Loucy (cell line): ENCODE data around the gene DCK.
"Not testable (repeated sequence)": the region's sequence is repeated elsewhere in the genome, so short reads cannot be mapped to it uniquely, and the experiment has no call there.

ENCODE experiments used
- H2AFZ ChIP-seq: fragments of 200-600 bp; sonication (generic); 2 replicates; pipeline ENCODE4 v1.6.0; 2016; ENCODE audit warnings: antibody characterized with exemption, mild to moderate bottlenecking, low read length, moderate library complexity
- H3F3A ChIP-seq: fragments of 200-600 bp; 2 replicates; pipeline ENCODE4 v1.6.0; 2016; ENCODE audit warnings: antibody characterized with exemption, low read depth, mild to moderate bottlenecking
- H3K27me3 ChIP-seq: fragments of 200-600 bp; sonication (generic); 2 replicates; pipeline ENCODE4 v1.6.1; 2014; ENCODE audit warnings: low read length, mild to moderate bottlenecking; ENCODE audit not compliant: insufficient read depth, poor library complexity, severe bottlenecking
- H3K36me3 ChIP-seq: fragments of 200-600 bp; sonication (generic); 2 replicates; pipeline ENCODE4 v1.6.1; 2016; ENCODE audit warnings: low read length; ENCODE audit not compliant: insufficient read depth
- H3K4me1 ChIP-seq: fragments of 200-600 bp; sonication (generic); 2 replicates; pipeline ENCODE4 v1.5.1; 2014; ENCODE audit warnings: low read length, mild to moderate bottlenecking; ENCODE audit not compliant: insufficient read depth, poor library complexity, severe bottlenecking
- H3K4me2 ChIP-seq: fragments of 200-600 bp; sonication (generic); 2 replicates; pipeline ENCODE4 v1.6.0; 2014; ENCODE audit warnings: antibody characterized with exemption, low read length, low read depth, mild to moderate bottlenecking; ENCODE audit not compliant: poor library complexity, severe bottlenecking
- H3K4me3 ChIP-seq: fragments of 200-600 bp; sonication (generic); 2 replicates; pipeline ENCODE4 v1.5.1; 2014; ENCODE audit warnings: low read length, mild to moderate bottlenecking, mixed read lengths; ENCODE audit not compliant: poor library complexity, severe bottlenecking
- H3K79me2 ChIP-seq: fragments of 200-600 bp; sonication (generic); 2 replicates; pipeline ENCODE4 v1.6.1; 2014; ENCODE audit warnings: low read length; ENCODE audit not compliant: insufficient read depth
- H3K9ac ChIP-seq: fragments of 200-600 bp; sonication (generic); 2 replicates; pipeline ENCODE4 v1.6.0; 2014; ENCODE audit warnings: mild to moderate bottlenecking, low read depth, low read length, moderate library complexity; ENCODE audit not compliant: poor library complexity, severe bottlenecking
- H3K9me2 ChIP-seq: fragments of 200-600 bp; sonication (generic); replicated peaks from 2 replicates; pipeline ENCODE4 v1.6.1; 2016; ENCODE audit warnings: low read depth, low read length, mixed read lengths
- H3K9me3 ChIP-seq: fragments of 200-600 bp; sonication (generic); 2 replicates; pipeline ENCODE4 v1.6.1; 2014; ENCODE audit warnings: mild to moderate bottlenecking, antibody characterized with exemption, low read length, low read depth; ENCODE audit not compliant: insufficient read depth
- H4K20me1 ChIP-seq: fragments of 200-600 bp; sonication (generic); 2 replicates; pipeline ENCODE4 v1.6.0; 2014; ENCODE audit warnings: antibody characterized with exemption, low read length, mild to moderate bottlenecking; ENCODE audit not compliant: insufficient read depth, poor library complexity, severe bottlenecking
- CTCF ChIP-seq: fragments of 200-600 bp; sonication (generic); conservative IDR thresholded peaks from 2 replicates; pipeline ENCODE4 v1.5.1; 2014; ENCODE audit warnings: mild to moderate bottlenecking, antibody characterized with exemption, low read length
- EZH2phosphoT487 ChIP-seq: fragments of 200-600 bp; IDR thresholded peaks from 2 replicates; pipeline ENCODE4 v1.6.1; 2018; ENCODE audit warnings: antibody characterized with exemption, mild to moderate bottlenecking, moderate library complexity, borderline replicate concordance

The DCK gene

GRCh38 chr4:71011451-71011850, 18.0 kb downstream of the DCK start:
- no peak for TF ChIP-seq EZH2phosphoT487
- no peak for TF ChIP-seq CTCF
- no peaks in the 10 kb centered on the region for H3K9me2 ChIP-seq
- no peaks in the 10 kb centered on the region for H3K9me3 ChIP-seq
- H3K4me3 ChIP-seq = no peak overlapping the region
- no peak overlapping the region for H3K9ac ChIP-seq
- H3K4me1 ChIP-seq = peaks cover 9% of the 10 kb centered on the region
- H3K27me3 ChIP-seq = no peaks in the 10 kb centered on the region
- peaks cover 44% of the 10 kb centered on the region for H4K20me1 ChIP-seq
- H3K36me3 ChIP-seq = peaks cover 29% of the 10 kb centered on the region; the same call in 1 of the 2 replicates
- H3F3A ChIP-seq = no peaks in the 10 kb centered on the region
- H2AFZ ChIP-seq = no peak overlapping the region
- H3K4me2 ChIP-seq = no peak overlapping the region
- H3K79me2 ChIP-seq = peaks cover 63% of the 10 kb centered on the region

GRCh38 chr4:71017391-71017790, 23.9 kb downstream of the DCK start:
- peaks cover 49% of the 10 kb centered on the region for H3K79me2 ChIP-seq
- not testable (repeated sequence) for H3K4me1 ChIP-seq, H3K9me2 ChIP-seq, H3K9me3 ChIP-seq, H3K27me3 ChIP-seq, H2AFZ ChIP-seq, H3K4me2 ChIP-seq, H3F3A ChIP-seq, H3K9ac ChIP-seq, H3K4me3 ChIP-seq
- peaks cover 12% of the 10 kb centered on the region; the same call in 1 of the 2 replicates for H3K36me3 ChIP-seq
- H4K20me1 ChIP-seq = peaks cover 24% of the 10 kb centered on the region

GRCh38 chr4:71020611-71021010, 27.2 kb downstream of the DCK start:
- H3K9ac ChIP-seq = no peak overlapping the region
- H3K27me3 ChIP-seq = no peaks in the 10 kb centered on the region
- H3K4me3 ChIP-seq = no peak overlapping the region
- H3K36me3 ChIP-seq = peaks cover 30% of the 10 kb centered on the region; the same call in 1 of the 2 replicates
- no peak overlapping the region for H2AFZ ChIP-seq
- no peaks in the 10 kb centered on the region for H3K9me3 ChIP-seq
- H3K4me1 ChIP-seq = no peaks in the 10 kb centered on the region
- H3K4me2 ChIP-seq = no peak overlapping the region
- no peaks in the 10 kb centered on the region for H3K9me2 ChIP-seq
- H3F3A ChIP-seq = no peaks in the 10 kb centered on the region
- peaks cover 53% of the 10 kb centered on the region for H3K79me2 ChIP-seq
- TF ChIP-seq CTCF (no peak), EZH2phosphoT487 (no peak)
- H4K20me1 ChIP-seq = peaks cover 28% of the 10 kb centered on the region

GRCh38 chr4:71025654-71026053, 32.2 kb downstream of the DCK start:
- peaks cover 25% of the 10 kb centered on the region for H3K79me2 ChIP-seq
- H3K4me2 ChIP-seq = no peak overlapping the region
- TF ChIP-seq CTCF = no peak; the same call in 1 of the 2 replicates
- no peak for TF ChIP-seq EZH2phosphoT487
- no peak overlapping the region for H2AFZ ChIP-seq
- no peaks in the 10 kb centered on the region for H3K27me3 ChIP-seq
- no peaks in the 10 kb centered on the region for H3K9me2 ChIP-seq
- peaks cover 69% of the 10 kb centered on the region for H3K36me3 ChIP-seq
- no peaks in the 10 kb centered on the region for H3F3A ChIP-seq
- no peak overlapping the region for H3K9ac ChIP-seq
- no peaks in the 10 kb centered on the region for H3K4me1 ChIP-seq
- no peak overlapping the region for H3K4me3 ChIP-seq
- no peaks in the 10 kb centered on the region for H3K9me3 ChIP-seq
- H4K20me1 ChIP-seq = peaks cover 13% of the 10 kb centered on the region
